Measurements from ENCODE around the gene MCL1.
"Not testable (repeated sequence)": the region's sequence is repeated elsewhere in the genome, so short reads cannot be mapped to it uniquely, and the experiment has no call there.

Gene MCL1

GRCh38 chr1:150567717-150568593 lies 11.5 kb downstream of the MCL1 start:
- DNase-seq = peak; percentile 45

GRCh38 chr1:150567341-150567716 lies 12.1 kb downstream of the MCL1 start:
- DNase-seq = no peak

GRCh38 chr1:150566589-150567340 lies 12.6 kb downstream of the MCL1 start:
- DNase-seq = no peak

DNA sequence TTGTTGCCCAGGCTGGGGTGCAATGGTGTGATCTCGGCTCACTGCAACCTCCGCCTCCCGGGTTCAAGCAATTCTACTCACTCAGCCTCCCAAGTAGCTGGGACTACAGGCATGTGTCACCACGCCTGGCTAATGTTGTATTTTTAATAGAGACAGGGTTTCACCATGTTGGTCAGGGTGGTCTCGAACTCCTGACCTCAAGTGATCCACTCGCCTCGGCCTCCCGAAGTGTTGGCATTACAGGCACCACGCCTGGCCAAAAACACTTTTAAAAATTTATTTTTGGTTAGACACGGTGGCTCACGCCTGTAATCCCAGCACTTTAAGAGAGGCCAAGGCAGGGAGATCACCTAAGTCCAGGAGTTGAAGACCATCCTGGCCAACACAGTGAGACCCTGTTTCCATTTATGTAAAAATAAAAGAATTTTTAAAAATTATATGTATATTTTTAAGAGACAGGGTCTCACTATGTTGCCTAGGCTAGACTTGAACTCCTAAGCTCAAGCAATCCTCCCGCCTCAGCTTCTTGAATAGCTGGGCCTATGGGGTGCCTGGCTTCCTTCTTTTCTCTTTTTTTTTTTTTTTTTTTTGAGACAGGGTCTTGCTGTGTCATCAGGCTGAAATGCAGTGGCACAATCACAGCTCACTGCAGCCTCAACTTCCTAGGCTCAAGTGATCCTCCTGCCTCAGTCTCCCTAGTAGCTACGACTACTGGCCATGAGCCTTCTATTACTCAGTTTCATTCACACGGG lies 14.0 kb downstream of the MCL1 start:
- not testable (repeated sequence) for DNase-seq

GRCh38 chr1:150564051-150564991 lies 15.1 kb downstream of the MCL1 start:
- no peak for DNase-seq

GRCh38 chr1:150563340-150564038 lies 15.9 kb downstream of the MCL1 start:
- peak; percentile 32 for DNase-seq

- no peak for DNase-seq
Observed at GRCh38 chr1:150562446-150563339, 16.7 kb downstream of the MCL1 start.

GRCh38 chr1:150561974-150562445 lies 17.4 kb downstream of the MCL1 start:
- peak; percentile 44 for DNase-seq

GRCh38 chr1:150561254-150561973 lies 18.0 kb downstream of the MCL1 start:
- DNase-seq = peak; percentile 86

- peak; percentile 86 for DNase-seq
Observed at GRCh38 chr1:150560576-150561253, 18.7 kb downstream of the MCL1 start.

- DNase-seq = peak; percentile 33
Observed at GRCh38 chr1:150560011-150560438, 19.4 kb downstream of the MCL1 start.

DNA sequence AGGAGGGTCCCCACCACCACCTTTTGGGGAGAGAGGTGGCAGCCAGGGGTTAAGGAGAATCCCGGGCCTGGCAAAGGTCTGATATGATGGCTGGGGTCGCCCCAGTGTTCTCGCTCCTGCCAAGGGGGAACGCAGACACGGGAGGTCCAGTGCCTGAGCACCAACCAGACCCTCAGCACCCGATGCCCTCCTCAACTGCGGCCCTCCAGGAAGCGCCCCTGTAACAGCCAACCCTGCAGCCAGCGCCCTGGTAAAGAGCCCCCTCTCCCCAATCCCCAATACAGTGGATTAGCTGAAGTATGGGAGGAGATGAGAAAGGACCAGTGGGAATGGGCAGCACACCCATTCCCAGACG lies 19.8 kb downstream of the MCL1 start:
- no peak for DNase-seq

GRCh38 chr1:150558761-150559655 lies 20.4 kb downstream of the MCL1 start:
- DNase-seq = no peak

- no peak for DNase-seq
Observed at GRCh38 chr1:150558303-150558704, 21.1 kb downstream of the MCL1 start.

DNA sequence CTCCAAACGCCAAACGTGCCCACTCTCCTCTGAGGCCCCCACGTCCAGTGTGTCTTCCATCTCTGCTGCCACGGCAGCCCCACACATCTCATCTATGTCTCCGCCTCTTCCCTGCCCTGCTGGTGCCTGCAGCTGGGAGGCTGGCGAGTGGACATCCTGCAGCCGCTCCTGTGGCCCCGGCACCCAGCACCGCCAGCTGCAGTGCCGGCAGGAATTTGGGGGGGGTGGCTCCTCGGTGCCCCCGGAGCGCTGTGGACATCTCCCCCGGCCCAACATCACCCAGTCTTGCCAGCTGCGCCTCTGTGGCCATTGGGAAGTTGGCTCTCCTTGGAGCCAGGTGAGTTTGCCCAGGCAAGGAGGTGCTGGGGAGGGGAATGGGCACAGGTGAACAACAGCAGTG lies 21.6 kb downstream of the MCL1 start:
- no peak for DNase-seq

GRCh38 chr1:150557065-150557600 lies 22.3 kb downstream of the MCL1 start:
- DNase-seq = no peak

- no peak for DNase-seq
Observed at GRCh38 chr1:150555971-150556865, 23.2 kb downstream of the MCL1 start.
